Stimulated activated effector memory CD8-positive, alpha-beta T cell treated with anti-CD3 and anti-CD28 coated beads, Interleukin-12 subunit alpha, Interleukin-12 subunit beta, amount 100 ng/mL, for 72 hours (primary cell): ENCODE data around the gene PIGR.

Source experiments
- ATAC-seq: fragments of 150-1000 bp; cut with Tn5 transposase; 2 replicates; pipeline ENCODE4 v1.10.0; 2021
- DNase-seq, 2 donors: peaks; one replicate each; pipeline ENCODE4 v3.0.0; 2021 to 2022; ENCODE audit warnings: low spot score in 2 of 2
- H3K27ac Mint-ChIP-seq: one replicate; pipeline ENCODE4 v1.8.0; 2022; ENCODE audit warnings: mild to moderate bottlenecking, mixed read lengths
- H3K36me3 Mint-ChIP-seq: one replicate; pipeline ENCODE4 v1.8.0; 2022; ENCODE audit warnings: mild to moderate bottlenecking, mixed read lengths
- H3K4me1 Mint-ChIP-seq: one replicate; pipeline ENCODE4 v1.8.0; 2022; ENCODE audit warnings: mixed read lengths
- H3K4me3 Mint-ChIP-seq: one replicate; pipeline ENCODE4 v1.8.0; 2022; ENCODE audit warnings: mild to moderate bottlenecking, mixed read lengths
- H3K9me3 Mint-ChIP-seq: one replicate; pipeline ENCODE4 v1.8.0; 2022; ENCODE audit warnings: mixed read lengths

PIGR gene

GRCh38 chr1:206880314-206880713 is 66.0 kb downstream of the PIGR start:
- Mint-ChIP-seq H3K27ac (peak overlapping the region; percentile 27), H3K9me3 (peaks cover 12% of the 10 kb centered on the region), H3K4me1 (peaks cover 13% of the 10 kb centered on the region), H3K4me3 (no peak overlapping the region), H3K36me3 (no peaks in the 10 kb centered on the region)
- ATAC-seq (peak; percentile 88), DNase-seq (no peak)
